Measurements from ENCODE around the gene MYNN. TPM values are rescaled to one million over a fixed set of nuclear protein-coding genes. Genes with fewer than 3 reads are reported as not detected.

Gene MYNN
- total RNA-seq, 2 experiments from 2014 or later: 13.8 to 14.1 TPM

DNA sequence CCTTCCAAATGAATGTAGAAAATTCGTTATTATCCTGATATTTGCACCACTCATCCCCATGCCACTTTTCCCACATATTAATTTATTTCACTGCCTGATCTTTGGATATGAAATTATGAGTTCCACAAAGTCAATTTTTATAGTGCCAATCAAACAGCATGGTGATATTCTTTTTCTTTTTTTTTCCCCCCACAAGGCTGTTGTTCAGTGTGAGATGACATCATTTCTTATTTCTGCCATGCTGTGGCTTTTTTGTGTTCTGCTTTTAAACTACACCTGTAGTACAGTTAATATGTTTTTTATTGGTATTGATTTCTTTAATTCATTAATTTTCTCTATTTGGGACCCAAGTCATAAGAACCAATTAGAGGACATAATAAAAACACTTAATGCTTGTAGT, 14.6 kb downstream of the MYNN start:
- TF ChIP-seq, protein P1, sequence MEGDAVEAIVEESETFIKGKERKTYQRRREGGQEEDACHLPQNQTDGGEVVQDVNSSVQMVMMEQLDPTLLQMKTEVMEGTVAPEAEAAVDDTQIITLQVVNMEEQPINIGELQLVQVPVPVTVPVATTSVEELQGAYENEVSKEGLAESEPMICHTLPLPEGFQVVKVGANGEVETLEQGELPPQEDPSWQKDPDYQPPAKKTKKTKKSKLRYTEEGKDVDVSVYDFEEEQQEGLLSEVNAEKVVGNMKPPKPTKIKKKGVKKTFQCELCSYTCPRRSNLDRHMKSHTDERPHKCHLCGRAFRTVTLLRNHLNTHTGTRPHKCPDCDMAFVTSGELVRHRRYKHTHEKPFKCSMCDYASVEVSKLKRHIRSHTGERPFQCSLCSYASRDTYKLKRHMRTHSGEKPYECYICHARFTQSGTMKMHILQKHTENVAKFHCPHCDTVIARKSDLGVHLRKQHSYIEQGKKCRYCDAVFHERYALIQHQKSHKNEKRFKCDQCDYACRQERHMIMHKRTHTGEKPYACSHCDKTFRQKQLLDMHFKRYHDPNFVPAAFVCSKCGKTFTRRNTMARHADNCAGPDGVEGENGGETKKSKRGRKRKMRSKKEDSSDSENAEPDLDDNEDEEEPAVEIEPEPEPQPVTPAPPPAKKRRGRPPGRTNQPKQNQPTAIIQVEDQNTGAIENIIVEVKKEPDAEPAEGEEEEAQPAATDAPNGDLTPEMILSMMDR (IDR thresholded peaks at IDR 0.05): no peak
- Mint-ChIP-seq H3K4me3 (no peak overlapping the region), H3K27me3 (no peaks in the 10 kb centered on the region), H3K4me1 (ENCODE audit: low read depth) (peaks cover 15% of the 10 kb centered on the region), H3K36me3 (ENCODE audit: low read depth) (peaks cover 34% of the 10 kb centered on the region), H3K9me3 (no peaks in the 10 kb centered on the region), H3K27ac (no peak overlapping the region)
- intact Hi-C loops (cut with micrococcal nuclease): no loop called here
- ChIA-PET CTCF (no interaction called here), POLR2A (no interaction called here)
- no peak for ATAC-seq
- DNase-seq: no peak

DNA sequence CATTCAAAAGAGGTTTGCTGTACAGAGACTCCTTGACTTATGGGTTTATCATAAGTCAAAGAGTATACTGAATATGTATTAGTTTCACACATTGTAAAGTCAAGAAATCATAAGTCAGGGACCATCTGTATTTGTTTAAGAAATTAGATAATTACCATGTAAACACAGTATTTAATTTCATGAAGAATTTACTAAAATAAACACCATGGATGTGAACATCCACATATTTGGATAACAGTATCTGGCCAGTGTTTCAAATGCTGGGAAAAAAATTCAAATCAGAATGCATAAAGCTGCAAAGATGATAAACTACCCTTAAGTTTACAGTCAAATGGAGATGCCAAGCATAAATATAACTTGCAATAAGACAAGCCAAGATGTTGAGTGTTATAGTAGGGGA, 17.0 kb downstream of the MYNN start:
- POLR2A ChIA-PET: interaction anchor here (0.7 kb wide), 1 partner anchor 10 kb away, joined by 3 read pairs; no protein-coding TSS in a partner anchor
- no peak overlapping the region for H3K27ac Mint-ChIP-seq

DNA sequence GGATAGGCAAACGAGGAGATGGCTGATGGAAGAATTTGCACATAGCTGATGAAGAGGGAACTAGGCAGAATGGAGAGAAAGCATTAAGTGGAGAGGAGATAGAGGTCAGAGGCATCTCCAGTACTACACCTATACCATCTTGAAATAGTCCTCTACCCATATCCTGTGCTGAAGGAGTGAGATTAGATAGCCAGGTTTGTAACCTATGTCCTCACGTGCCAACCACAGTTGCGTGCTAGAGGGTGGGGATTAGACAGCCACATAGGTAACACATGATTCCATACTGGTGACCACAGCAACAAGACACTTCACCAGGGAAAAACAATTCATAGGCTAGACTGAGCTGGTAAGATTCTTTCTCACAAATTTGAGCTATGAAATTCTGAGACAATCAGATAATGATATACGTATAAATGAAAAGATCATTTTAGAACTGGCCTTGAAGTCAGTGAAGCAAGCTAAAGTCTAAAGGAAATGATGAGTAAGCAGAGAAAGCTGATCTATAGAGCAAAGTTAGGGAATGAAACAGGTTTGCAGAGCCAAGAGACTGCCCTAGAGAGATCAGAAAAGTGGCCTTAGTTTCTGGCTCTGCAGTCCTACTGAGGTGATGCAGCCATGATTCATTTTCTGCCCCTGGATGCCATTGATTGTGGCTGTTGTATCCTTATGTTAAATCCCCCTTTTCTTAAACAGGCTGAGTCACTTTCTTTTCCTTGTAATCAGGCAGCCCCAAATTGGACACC, 17.7 kb downstream of the MYNN start:
- CTCF ChIA-PET: interaction anchor here (1.4 kb wide), 1 partner anchor 8 kb away, joined by 3 read pairs; no protein-coding TSS in a partner anchor
- TF ChIP-seq, protein P1 (IDR thresholded peaks at IDR 0.05): no peak
- no peaks in the 10 kb centered on the region for H3K9me3 Mint-ChIP-seq
- POLR2A ChIA-PET: interaction anchor here (0.7 kb wide), 1 partner anchor 11 kb away, joined by 3 read pairs; no protein-coding TSS in a partner anchor
- DNase-seq (no peak), ATAC-seq (no peak)
- peaks cover 15% of the 10 kb centered on the region for H3K4me1 Mint-ChIP-seq (ENCODE audit: low read depth)
- no peaks in the 10 kb centered on the region for H3K27me3 Mint-ChIP-seq
- H3K4me3 Mint-ChIP-seq: no peak overlapping the region
- no peak overlapping the region for H3K27ac Mint-ChIP-seq
- peaks cover 30% of the 10 kb centered on the region for H3K36me3 Mint-ChIP-seq (ENCODE audit: low read depth)
- intact Hi-C loops (cut with micrococcal nuclease): no loop called here

More for the DNA sequence above, 17.0 kb downstream of the MYNN start:
- TF ChIP-seq, protein P1 (IDR thresholded peaks at IDR 0.05): no peak
- H3K9me3 Mint-ChIP-seq: no peaks in the 10 kb centered on the region
- peaks cover 15% of the 10 kb centered on the region for H3K4me1 Mint-ChIP-seq (ENCODE audit: low read depth)
- intact Hi-C loops (cut with micrococcal nuclease): no loop called here
- DNase-seq (no peak), ATAC-seq (no peak)
- H3K36me3 Mint-ChIP-seq (ENCODE audit: low read depth): peaks cover 34% of the 10 kb centered on the region
- H3K4me3 Mint-ChIP-seq: no peak overlapping the region
- CTCF ChIA-PET: interaction anchor here (1.4 kb wide), 1 partner anchor 7 kb away, joined by 3 read pairs; no protein-coding TSS in a partner anchor
- no peaks in the 10 kb centered on the region for H3K27me3 Mint-ChIP-seq

DNA sequence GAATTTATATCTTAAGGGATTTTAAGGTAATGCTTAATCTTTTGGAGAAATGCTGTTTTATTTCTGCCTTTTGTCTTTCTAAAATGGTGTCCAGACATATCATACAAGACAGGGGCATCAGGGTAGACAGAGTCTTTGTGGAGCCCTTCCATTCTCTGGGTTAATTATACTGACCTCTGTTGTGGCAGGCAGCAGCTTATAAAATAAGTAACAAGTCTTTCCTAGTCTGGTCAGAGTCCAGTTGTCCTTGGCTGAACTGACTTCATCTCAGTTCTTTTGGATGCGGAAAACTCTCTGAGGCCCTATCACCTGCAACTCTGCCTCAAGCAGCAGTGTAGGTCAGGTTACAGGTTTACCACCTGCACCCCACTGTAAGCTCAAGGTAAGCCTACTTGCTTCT, 19.2 kb downstream of the MYNN start:
- Mint-ChIP-seq H3K27me3 (no peaks in the 10 kb centered on the region), H3K36me3 (ENCODE audit: low read depth) (peaks cover 19% of the 10 kb centered on the region), H3K9me3 (no peaks in the 10 kb centered on the region), H3K4me1 (ENCODE audit: low read depth) (peaks cover 14% of the 10 kb centered on the region), H3K4me3 (no peak overlapping the region), H3K27ac (no peak overlapping the region)
- TF ChIP-seq, protein P1 (IDR thresholded peaks at IDR 0.05): no peak
- DNase-seq: no peak
- ChIA-PET CTCF (no interaction called here), POLR2A (interaction anchor here (1.4 kb wide), 1 partner anchor 19 kb away, joined by 3 read pairs; no protein-coding TSS in a partner anchor)
- no peak for ATAC-seq
- intact Hi-C loops (cut with micrococcal nuclease): no loop called here

DNA sequence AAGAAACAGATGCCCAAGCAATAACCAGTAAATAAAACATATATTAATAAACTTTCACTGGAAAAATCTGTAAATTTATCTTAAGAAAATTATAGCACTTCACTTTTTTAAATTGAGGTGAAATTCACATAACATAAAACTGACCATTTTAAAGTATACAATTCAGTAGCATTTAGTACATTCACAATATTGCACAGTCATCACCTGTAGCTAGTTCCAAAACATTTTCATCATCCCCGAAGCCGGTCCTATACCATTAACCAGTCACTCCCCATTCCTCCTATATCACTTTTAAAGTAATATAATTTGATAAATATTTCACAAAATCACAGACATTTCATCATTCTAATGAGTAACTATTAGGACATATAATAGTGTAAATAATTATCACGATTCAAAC, 31.5 kb downstream of the MYNN start:
- ATAC-seq (no peak), DNase-seq (no peak)
- H3K4me3 Mint-ChIP-seq: no peak overlapping the region
- H3K27me3 Mint-ChIP-seq: no peaks in the 10 kb centered on the region
- POLR2A ChIA-PET: no interaction called here
- CTCF ChIA-PET: no interaction called here
- no peaks in the 10 kb centered on the region for H3K9me3 Mint-ChIP-seq
- intact Hi-C loops (cut with micrococcal nuclease): no loop called here
- H3K4me1 Mint-ChIP-seq (ENCODE audit: low read depth): peaks cover 5% of the 10 kb centered on the region
- TF ChIP-seq, protein P1 (IDR thresholded peaks at IDR 0.05): no peak
- H3K27ac Mint-ChIP-seq: no peak overlapping the region
- peaks cover 10% of the 10 kb centered on the region for H3K36me3 Mint-ChIP-seq (ENCODE audit: low read depth)
